GM23338 (cell line): Measurements from ENCODE around the gene SGCD.

Experiments used
- CREB1 ChIP-seq: fragments of 250-450 bp; sonication (Bioruptor Pico); IDR thresholded peaks from 2 replicates; pipeline ENCODE4 v1.5.0; 2020; ENCODE audit warnings: low read depth, mild to moderate bottlenecking, moderate library complexity
- EZH2 ChIP-seq: fragments of 200-600 bp; sonication (generic); IDR thresholded peaks from one replicate; pipeline ENCODE4 v1.8.0; 2017; ENCODE audit warnings: antibody characterized with exemption, mild to moderate bottlenecking, low read depth; ENCODE audit not compliant: unreplicated experiment
- EZH2phosphoT487 ChIP-seq: fragments of 200-600 bp; sonication (generic); IDR thresholded peaks from one replicate; pipeline ENCODE4 v1.8.1; 2018; ENCODE audit warnings: antibody characterized with exemption; ENCODE audit not compliant: unreplicated experiment
- JUNB ChIP-seq: IDR thresholded peaks from one replicate; pipeline ENCODE4 v1.6.1; 2016; ENCODE audit warnings: antibody characterized with exemption; ENCODE audit not compliant: unreplicated experiment
- NANOG ChIP-seq: IDR thresholded peaks from 2 replicates; pipeline ENCODE4 v1.6.1; 2016; ENCODE audit warnings: antibody characterized with exemption, borderline replicate concordance
- POLR2AphosphoS5 ChIP-seq: IDR thresholded peaks from 2 replicates; pipeline ENCODE4 v1.6.1; 2016; ENCODE audit warnings: antibody characterized with exemption, low read depth
- STAT1 ChIP-seq: IDR thresholded peaks from one replicate; pipeline ENCODE4 v1.6.1; 2016; ENCODE audit warnings: antibody characterized with exemption; ENCODE audit not compliant: unreplicated experiment
- ZNF114 ChIP-seq: fragments of 250-450 bp; sonication (Bioruptor Pico); IDR thresholded peaks from 2 replicates; pipeline ENCODE4 v1.5.0; 2020; ENCODE audit warnings: mild to moderate bottlenecking, moderate library complexity
- ZNF331 ChIP-seq: fragments of 250-450 bp; sonication (Bioruptor Pico); IDR thresholded peaks from 2 replicates; pipeline ENCODE4 v1.5.0; 2020; ENCODE audit warnings: low read depth, mild to moderate bottlenecking, moderate library complexity
- ZNF462 ChIP-seq: fragments of 250-450 bp; sonication (Bioruptor Pico); IDR thresholded peaks from 2 replicates; pipeline ENCODE4 v1.5.0; 2020; ENCODE audit warnings: mild to moderate bottlenecking, moderate library complexity
- TF ChIP-seq, protein P1 (sequence below), 2 experiments: fragments of 200-600 bp in 1 of 2; sonication (generic) in 1 of 2; conservative IDR thresholded peaks; 2 replicates each; pipeline versions ENCODE4 v1.5.1 to v1.6.1; 2016 to 2017; ENCODE audit warnings: antibody characterized with exemption in 2 of 2, low read depth in 2 of 2, mild to moderate bottlenecking in 2 of 2, moderate library complexity in 1 of 2
- TF ChIP-seq, protein P2 (sequence below): IDR thresholded peaks from one replicate; pipeline ENCODE4 v1.6.1; 2018; ENCODE audit warnings: antibody characterized with exemption; ENCODE audit not compliant: unreplicated experiment
- TF ChIP-seq, protein P3 (sequence below): IDR thresholded peaks from 2 replicates; pipeline ENCODE4 v1.6.1; 2016; ENCODE audit warnings: antibody characterized with exemption

DNA sequence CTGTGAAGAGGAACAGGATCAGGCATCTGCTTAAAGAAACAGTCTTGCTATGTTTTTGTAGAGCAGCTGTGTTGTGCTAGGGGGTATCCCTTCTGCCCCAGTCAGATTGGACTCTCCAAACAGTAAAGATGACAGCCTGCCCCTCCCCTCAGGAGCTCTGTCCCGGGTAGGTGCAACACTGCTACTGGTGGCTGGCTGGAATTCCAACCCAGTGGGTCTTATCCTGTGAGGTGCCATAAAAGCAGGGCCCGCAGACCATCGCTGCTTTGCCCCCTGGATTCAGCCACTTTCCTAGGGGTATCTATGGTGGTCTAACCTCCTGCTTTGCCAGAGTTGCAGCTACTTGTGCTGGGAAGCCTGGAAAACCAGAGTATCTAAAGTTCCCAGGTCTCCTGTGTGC is 408.5 kb downstream of the SGCD start:
- TF ChIP-seq EZH2 (no peak), POLR2AphosphoS5 (no peak), EZH2phosphoT487 (no peak), CREB1 (CRISPR knock-in tag) (no peak), STAT1 (no peak), JUNB (no peak), ZNF462 (CRISPR knock-in tag) (no peak), NANOG (no peak), ZNF114 (CRISPR knock-in tag) (no peak), ZNF331 (CRISPR knock-in tag) (no peak)
- TF ChIP-seq, protein P1, sequence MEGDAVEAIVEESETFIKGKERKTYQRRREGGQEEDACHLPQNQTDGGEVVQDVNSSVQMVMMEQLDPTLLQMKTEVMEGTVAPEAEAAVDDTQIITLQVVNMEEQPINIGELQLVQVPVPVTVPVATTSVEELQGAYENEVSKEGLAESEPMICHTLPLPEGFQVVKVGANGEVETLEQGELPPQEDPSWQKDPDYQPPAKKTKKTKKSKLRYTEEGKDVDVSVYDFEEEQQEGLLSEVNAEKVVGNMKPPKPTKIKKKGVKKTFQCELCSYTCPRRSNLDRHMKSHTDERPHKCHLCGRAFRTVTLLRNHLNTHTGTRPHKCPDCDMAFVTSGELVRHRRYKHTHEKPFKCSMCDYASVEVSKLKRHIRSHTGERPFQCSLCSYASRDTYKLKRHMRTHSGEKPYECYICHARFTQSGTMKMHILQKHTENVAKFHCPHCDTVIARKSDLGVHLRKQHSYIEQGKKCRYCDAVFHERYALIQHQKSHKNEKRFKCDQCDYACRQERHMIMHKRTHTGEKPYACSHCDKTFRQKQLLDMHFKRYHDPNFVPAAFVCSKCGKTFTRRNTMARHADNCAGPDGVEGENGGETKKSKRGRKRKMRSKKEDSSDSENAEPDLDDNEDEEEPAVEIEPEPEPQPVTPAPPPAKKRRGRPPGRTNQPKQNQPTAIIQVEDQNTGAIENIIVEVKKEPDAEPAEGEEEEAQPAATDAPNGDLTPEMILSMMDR (conservative IDR thresholded peaks at IDR 0.05; ENCODE audit: low read depth in 2 of 2) = no peak
- TF ChIP-seq, protein P2, sequence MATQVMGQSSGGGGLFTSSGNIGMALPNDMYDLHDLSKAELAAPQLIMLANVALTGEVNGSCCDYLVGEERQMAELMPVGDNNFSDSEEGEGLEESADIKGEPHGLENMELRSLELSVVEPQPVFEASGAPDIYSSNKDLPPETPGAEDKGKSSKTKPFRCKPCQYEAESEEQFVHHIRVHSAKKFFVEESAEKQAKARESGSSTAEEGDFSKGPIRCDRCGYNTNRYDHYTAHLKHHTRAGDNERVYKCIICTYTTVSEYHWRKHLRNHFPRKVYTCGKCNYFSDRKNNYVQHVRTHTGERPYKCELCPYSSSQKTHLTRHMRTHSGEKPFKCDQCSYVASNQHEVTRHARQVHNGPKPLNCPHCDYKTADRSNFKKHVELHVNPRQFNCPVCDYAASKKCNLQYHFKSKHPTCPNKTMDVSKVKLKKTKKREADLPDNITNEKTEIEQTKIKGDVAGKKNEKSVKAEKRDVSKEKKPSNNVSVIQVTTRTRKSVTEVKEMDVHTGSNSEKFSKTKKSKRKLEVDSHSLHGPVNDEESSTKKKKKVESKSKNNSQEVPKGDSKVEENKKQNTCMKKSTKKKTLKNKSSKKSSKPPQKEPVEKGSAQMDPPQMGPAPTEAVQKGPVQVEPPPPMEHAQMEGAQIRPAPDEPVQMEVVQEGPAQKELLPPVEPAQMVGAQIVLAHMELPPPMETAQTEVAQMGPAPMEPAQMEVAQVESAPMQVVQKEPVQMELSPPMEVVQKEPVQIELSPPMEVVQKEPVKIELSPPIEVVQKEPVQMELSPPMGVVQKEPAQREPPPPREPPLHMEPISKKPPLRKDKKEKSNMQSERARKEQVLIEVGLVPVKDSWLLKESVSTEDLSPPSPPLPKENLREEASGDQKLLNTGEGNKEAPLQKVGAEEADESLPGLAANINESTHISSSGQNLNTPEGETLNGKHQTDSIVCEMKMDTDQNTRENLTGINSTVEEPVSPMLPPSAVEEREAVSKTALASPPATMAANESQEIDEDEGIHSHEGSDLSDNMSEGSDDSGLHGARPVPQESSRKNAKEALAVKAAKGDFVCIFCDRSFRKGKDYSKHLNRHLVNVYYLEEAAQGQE = no peak
- TF ChIP-seq, protein P3, sequence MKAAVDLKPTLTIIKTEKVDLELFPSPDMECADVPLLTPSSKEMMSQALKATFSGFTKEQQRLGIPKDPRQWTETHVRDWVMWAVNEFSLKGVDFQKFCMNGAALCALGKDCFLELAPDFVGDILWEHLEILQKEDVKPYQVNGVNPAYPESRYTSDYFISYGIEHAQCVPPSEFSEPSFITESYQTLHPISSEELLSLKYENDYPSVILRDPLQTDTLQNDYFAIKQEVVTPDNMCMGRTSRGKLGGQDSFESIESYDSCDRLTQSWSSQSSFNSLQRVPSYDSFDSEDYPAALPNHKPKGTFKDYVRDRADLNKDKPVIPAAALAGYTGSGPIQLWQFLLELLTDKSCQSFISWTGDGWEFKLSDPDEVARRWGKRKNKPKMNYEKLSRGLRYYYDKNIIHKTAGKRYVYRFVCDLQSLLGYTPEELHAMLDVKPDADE = no peak
